Measurements from ENCODE around the gene SBK1.
A peak's percentile ranks its signal among the peaks of the same experiment; 100 is the strongest.
"Not testable (repeated sequence)": the region's sequence is repeated elsewhere in the genome, so short reads cannot be mapped to it uniquely, and the experiment has no call there.

Gene SBK1

DNA sequence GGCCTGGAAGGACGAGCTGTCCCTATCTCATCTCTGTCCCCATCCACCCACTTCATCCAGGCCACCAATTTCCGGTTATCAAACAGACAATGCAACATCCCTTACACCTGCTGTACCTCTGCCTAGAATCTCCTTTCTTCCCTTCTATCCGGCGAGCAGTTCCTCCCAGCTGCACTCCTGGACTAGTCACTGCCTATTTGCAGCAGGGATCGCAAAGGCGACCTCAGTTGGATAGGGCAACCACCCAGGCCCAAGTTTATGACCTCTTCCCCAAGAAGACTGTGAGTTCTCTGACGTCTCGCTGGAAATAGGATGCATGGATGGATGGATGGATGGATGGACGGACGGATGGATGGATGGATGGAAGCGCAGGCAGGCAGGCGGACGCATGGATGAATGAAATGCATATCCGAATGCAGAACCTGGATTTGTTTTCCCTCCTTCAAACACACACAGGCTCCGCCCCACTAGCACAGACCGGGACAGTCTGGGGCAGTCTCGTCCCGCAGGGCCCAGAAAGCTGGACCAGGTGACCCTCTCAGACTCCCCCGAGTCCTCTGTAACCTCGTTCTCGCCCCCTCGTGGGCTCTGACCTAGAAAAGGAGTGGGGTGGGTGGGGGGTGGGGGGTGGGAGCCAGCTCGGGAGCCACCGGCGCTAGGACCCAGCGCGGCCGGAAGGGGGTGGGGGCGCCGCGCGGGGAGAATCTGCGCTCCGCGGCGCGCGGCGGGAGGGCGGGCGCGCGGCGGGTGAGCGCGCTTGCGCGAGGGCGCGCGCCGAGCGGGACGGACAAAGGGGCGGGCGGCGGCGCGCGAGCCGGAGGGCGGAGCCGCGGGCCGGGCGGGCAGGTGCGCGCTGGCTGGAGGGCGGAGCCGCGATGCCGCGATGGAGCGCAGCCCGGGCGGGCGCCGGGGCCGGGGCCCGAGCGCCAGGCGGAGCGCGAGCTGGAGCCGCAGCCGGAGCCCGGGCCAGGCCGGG lies at the start of gene SBK1:
Gene SBK1, plus strand, starts transcription at position 875 of the 976 bp plus-strand sequence. CDS start 24,867 bp downstream, outside the sequence.
- peak; percentile 90 for DNase-seq

DNA sequence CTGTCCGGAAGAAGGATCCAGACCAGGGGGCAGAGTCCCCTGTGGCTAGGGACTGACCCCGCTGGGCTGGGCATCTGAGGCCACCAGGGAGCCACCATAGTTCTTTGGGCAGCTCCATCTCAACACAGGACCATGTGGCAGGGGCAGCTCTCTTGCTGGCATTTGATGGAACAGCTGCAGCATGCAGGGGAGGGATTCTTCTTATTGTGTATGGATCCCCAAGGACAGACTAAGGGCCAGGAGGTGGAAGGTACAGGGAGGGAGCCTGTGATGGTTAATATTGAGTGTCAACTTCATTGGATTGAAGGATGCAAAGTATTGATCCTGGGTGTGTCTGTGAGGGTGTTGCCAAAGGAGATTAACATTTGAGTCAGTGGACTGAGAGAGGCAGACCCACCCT lies 42.8 kb upstream of the SBK1 start:
- DNase-seq = not testable (repeated sequence)

DNA sequence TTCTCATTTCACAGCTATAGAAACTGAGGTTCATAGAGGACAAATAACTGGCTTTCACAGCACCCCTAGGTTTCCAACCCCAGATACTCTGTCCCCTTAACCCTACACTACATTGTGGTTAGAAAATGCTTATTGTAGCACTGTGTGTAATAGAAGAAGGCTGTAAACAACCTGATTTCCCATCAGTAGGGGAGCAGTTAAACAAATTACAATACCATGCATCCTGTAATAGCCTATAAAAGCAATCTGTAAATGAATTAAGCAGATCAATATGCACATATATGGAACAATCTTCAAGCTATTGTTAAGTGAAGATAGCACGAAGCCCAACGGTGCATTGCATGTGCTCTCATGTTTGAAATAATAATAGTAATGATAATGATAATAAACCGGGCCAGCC lies 41.3 kb upstream of the SBK1 start:
- no peak for DNase-seq

DNA sequence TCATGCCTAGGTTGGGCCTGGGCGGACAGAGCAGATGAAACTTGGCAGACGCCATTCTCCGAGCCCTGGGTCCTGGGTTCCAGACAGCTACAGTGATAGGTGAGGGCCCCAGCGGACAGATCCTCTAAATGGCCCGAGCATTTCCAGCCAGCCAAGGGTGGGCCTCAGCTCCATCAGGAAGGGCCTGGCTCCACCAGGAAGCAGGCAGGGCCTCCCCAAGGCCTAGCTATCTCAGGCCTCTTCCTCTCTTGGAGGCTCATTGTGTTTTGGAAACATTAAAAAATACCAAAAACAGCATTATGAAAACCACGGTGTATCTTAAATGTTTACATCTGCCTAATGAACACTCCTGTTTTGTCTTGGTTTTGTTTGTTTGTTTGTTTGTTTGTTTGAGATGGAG lies 38.2 kb upstream of the SBK1 start:
- no peak for DNase-seq

DNA sequence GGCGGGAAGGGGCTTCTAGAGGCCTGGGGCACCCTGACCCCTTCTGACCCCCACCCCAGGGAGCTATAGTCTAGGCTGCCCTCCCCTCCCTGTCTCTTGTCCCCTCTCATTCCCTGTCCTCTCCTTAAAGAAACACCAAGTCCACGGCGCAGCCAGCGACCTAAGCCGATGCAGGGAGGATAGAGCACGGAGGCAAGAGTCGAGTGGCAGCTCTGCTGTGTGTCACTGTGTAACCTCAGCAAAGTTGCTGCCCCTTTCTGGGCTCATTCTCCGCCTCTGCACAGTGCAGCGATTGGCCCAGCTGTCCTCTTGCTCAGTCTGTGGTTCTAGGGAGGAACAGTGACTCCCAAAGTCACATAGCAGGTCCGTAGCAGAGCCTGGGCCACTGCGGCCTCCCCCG lies 36.5 kb upstream of the SBK1 start:
- no peak for DNase-seq

DNA sequence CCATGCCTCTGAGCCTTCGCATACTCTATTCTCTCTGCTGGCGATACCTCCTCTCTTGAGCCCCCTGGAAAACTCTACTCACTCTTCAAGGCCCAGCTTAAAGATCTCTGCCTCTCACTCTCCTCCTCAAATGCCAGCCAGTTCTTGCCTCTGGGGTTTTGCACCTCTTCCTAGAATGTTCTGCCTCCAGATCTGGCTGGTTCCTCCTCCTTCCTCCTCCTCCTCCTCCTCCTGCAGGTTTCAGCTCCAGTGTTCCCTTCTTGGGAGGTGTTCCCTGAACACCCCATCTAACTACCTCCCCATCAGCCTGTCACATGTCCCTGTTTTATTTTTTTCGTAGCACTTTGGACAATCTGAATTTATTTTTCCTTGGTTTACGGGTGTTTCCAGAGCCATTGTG lies 35.1 kb upstream of the SBK1 start:
- no peak for DNase-seq

DNA sequence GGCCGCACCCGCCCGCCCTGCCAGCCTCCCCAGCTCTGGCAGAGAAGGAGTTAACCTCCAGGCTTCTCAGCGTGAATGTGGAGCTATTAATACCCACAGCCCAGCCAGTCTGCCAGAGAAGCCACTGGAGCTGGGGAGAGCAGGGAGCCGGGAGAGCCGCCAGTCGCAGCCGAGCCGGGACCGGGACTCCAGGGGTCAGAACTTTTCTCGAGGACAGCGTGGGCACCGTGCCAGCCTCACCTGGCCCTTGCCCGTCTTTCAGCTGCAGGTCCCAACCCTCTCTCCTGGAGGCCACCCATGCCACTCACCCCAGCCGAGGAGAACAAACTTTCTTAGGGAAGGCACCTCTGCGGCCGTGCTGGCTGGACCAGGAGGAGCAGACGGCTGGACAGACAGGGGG lies 33.8 kb upstream of the SBK1 start:
- DNase-seq = no peak

DNA sequence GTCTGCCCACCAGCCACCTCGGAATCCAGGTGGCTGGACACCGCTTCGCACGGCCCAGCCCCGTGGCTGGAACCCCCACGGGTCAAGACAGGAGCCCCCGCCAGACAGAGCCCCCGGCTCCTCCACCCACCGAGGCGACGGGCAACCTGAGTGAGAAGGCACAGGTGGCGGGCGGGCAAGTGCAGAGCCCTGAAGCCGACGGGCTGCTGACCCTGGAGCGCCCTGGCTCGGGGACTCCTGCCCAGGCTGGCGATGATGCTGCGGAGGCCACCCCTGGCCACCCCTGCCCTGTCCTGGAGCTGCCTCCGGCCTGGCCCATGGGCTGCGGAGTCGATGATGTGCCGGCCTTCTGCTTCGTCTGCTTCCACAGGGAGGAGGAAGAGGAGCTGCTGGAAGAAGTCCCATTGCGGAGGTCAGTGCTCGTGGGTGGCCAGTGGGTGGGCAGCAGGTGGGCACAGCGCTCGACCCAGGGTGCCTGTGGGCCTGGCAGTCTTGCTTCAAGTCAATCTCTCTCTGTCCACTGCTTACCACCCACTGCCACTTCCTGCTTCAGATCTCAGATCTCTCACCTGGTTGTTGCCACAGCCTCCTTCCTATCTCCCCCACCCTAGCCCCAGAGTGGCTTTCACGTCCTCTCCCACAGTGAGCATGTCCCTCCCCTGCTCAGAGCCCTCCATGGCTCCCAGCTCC lies 33.1 kb upstream of the SBK1 start:
- DNase-seq = no peak

DNA sequence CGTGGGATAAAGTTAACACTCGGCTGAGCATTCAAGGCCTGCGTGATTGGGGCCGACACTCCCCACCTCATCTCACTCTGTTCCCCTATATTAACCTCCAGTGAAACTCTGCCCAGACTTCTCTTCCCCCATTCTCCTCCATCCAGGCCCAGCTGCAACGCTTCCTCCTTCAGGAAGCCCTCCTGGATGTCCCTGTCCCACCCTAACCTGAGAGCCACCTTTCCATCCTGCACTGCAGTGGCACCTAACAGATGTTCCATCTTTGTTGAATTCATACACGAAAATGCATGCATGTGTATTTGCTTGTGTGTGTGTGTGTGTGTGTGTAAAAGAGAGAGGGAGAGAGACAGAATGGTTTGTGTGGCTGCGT lies 32.6 kb upstream of the SBK1 start:
- no peak for DNase-seq

DNA sequence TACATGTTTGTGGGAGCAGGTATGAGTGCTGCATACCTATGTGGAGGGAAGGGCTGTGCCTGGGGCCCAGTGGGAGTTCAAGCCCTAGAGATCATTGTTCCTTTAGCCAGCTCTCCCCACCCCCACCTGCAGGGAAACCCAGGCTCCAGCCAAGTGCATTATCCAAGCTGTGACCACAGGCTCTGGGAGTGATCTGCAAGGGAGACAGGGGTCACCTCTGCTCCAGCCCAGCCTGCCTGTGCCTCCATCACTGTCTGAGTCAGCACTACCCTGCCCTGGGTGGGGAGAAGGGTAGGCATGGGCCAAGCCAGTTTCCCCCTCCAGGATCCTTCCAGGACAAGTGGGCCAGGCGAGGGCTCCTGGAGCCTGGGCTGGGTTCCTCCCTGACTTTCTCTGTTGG lies 32.1 kb upstream of the SBK1 start:
- no peak for DNase-seq

DNA sequence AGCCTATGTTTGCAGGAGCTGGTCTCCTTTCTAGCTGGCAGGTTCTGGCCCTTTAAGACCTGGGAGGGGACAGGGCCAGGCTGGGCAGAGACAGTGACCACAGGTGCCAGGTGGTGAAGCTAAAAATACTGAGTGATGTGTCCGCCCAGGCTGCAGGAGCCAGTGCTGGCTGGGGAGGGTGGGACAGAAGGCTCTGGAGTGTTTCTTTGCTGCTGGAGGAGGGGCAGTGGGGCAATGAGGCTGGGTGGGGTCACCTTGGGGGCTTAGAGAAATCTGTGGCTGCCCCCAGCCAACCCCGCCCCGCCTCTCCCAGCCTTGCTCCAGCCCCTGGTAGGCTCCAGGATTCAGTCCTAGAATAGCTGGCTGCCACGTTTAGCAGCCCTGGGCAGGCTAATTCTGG lies 30.4 kb upstream of the SBK1 start:
- DNase-seq = no peak

DNA sequence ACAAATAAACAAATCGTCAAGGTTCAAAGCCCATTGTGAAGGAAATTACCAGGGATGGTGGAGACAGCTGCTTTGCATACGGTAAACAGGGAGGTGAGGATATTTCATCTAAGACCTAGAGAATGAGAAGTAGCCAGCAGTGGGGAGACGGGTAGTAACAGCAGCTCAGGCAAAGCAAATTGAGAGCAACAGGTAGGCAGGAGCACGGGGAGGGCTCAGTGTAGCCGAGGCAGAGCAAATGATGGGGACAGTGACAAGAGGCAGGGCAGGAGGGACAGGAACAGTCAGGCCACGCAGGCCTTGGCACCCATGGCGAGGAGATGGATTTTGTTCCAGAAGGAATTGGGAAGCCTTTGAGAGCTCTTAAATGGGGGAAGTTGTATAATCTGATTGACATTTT lies 29.0 kb upstream of the SBK1 start:
- no peak for DNase-seq

DNA sequence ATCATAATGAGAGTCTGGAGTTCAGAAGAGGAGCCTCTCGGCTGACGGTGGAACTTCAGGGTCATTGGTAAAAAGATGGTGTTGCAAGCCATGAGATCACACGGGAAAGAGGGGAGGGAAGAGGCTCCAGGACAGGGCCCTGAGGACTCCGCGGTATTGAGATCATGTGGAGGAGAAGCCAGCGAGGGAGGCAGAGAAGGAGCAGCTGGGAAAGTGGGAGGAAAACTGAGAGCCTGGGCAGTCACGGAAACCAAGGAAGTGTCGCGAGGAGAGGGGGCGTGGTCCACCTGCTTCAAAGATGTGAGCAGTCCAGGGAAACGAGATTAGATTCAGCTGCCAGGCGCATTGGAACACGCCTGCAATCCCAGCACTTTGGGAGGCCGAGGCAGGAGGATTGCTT lies 27.7 kb upstream of the SBK1 start:
- no peak for DNase-seq

DNA sequence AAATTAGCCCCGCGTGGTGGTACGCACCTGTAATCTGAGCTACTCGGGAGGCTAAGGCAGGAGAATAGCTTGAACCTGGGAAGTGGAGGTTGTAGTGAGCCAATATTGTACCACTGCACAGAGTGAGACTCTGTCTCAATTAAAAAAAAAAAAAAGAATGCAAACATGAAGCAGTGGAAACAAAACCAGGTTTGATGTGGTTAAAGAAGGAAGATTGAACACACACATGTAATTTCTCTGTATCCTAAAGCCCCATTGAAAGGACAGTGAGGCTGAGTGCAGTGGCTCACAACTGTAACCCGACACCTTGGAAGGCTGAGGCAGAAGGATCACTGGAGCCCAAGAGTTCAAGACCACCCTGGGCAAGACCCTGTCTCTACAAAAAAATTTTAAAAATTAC lies 26.5 kb upstream of the SBK1 start:
- no peak for DNase-seq

DNA sequence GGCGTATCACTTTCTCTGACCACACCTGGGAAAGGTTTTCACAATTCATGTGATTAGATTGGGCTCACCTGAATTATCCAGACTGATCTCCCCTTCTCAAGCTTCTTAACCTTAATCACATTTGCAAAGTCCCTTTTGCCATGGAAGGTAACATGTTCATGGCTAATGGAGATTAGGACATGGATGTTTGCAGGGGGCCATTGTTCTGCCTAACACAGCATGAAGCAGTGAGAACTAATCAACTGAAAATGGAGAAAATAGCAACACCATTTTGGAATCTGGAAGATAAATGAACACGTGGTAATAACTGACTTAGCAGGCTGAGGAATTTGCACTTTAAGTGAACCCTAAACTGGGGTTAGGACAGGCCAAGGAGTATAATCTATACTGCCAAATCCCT lies 25.0 kb upstream of the SBK1 start:
- no peak for DNase-seq

DNA sequence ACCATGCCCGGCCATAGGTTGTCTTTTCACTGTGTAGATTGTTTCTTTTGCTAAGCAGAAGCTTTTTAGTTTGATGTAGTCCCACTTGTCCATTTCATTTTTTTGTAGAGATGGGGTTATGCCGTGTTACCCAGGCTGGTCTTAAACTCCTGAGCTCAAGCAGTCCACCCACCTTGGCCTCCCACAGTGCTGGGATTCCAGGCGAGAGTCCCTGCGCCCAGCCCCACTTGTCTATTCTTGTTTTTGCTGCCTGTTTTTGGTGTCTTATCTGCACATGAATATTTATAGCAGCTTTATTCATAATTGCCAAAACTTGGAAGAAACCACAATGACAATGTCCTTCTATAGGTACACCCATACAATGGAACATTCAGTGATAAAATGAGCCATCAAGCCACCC lies 18.8 kb upstream of the SBK1 start:
- no peak for DNase-seq

DNA sequence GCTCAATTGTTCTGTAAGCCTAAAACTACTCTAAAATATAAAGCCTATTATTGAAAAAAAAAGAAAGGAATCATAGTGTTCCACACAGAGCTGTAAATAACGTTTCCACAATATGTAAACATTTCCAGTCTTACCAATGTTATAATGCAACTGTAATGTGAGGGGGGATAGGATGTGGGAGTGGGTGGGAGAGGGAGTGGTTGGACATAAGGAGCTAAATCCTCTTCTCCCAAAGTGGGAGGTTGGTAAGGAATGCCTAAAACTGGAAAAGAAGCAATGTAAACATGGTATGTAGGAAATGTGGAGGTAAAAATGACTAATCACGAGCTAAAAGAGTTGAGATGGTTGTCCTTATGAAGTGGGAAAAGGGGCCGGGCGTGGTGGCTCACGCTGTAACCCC lies 17.6 kb upstream of the SBK1 start:
- no peak for DNase-seq

DNA sequence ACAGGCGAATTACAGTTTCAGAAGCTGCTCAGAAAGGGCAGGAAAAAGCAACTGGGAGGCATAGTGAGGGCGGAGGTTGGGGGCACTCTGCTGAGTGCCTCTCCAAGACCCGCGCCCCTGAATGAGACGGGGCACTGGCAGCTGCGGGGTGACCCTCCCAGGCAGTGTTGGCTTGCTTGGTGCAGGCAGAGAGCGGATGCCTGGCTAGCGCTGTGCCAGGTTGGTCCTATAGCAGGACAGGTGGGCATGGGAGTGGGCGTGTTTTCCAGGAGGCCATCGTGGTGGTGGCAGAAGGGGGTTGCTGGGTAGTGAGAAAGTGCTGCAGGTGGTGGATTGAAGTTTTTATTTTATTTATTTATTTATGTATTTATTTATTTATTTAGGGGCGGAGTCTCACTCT lies 16.0 kb upstream of the SBK1 start:
- no peak for DNase-seq

DNA sequence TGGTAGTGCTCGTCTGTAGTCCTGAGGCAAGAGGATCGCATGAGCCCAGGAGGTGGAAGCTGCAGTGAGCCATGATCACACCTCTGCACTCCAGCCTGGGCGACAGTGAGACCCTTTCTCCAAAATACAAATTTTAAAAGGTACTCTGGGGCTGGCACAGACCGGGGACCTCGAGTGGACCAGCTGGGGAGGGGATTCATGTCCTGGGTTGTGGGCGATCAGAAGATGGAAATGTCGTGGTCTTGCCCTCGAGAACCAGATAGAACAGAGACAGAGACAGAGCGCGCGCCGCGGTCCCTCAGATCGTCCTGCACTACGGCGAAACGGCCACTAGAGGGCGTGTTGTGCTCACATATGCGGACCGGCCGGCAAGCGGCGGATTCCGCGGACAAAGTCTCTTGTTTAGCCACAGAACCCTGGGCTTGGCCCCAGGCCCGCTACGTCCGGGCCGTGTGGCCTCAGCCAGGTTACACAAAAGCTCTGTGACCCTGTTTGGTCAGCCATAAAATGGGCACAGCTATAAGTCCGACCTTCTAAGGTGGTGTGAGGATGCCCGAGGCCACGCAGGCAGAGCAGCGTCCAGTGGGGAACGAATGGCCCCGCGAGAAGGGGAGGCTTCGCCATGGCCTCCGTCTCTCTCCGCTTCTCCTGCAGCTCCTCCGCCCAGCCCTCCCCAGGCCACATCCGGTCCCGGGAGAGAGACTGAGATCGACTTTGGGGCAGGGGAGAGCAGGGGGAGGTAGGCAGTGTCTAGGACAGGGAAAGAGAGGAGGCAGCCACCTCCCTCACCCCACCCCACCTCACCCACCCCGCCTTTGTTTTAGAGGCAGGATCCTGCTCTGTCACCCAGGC lies 14.6 kb upstream of the SBK1 start:
- DNase-seq = peak; percentile 90

DNA sequence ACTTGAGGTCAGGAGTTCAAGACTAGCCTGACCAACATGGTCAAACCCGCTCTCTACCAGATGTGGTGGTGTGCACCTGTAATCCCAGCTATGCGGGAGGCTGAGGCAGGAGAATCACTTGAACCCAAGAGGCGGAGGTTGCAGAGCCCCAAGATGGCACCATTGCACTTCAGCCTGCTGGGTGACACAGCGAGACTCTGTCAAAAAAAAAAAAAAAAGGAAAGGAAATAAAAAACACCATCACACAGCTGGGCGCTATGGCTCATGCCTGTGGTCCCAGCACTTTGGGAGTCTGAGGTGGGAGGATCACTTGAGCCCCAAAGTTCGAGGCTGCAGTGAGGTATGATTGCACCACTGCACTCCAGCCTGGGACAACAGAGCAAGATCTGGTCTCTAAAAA lies 13.3 kb upstream of the SBK1 start:
- peak; percentile 37 for DNase-seq

DNA sequence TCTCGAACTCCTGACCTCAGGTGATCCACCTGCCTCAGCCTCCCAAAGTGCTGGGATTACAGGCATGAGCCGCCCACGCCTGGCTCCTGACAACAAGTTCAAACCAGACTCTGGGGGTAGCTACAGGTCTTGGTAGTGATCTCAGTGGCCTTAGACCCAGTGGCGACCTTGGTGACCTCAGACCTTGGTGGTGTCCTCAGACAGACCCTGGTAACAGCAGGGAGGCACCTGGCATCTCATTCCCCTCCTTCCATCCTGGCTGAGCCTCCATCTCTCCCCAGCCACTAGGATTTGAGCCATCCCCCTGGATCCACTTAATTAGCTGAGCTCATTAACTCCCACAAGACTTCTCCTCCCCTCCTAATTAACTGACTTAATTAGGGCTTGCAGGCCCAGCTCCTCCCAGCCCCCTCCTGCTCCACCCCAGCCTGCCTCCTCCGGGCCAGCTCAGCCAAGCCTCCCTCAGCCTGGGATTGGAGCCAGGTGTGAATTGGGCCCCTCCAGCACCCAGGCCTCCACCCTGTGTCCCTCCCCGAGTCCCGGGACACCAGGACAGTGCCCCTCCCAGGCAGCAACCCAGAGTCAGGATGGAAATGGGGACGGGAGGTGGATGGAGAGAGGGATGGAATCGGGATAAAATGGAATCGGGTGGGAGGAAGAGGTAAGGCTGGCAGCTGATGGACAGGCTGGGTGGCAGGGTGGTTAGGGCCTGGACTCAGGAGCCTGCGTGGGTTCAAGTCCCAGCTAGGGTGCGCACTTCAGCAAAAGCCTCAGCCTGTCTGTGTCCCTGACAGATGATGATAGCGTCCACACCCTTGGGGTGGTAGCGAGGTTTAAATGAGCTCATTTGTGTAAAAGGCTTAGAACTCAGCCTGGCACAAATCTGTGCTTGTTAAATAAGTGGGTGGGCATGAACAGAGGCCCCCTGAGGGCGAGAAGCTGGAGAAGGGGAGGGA lies 11.2 kb upstream of the SBK1 start:
- DNase-seq = no peak

DNA sequence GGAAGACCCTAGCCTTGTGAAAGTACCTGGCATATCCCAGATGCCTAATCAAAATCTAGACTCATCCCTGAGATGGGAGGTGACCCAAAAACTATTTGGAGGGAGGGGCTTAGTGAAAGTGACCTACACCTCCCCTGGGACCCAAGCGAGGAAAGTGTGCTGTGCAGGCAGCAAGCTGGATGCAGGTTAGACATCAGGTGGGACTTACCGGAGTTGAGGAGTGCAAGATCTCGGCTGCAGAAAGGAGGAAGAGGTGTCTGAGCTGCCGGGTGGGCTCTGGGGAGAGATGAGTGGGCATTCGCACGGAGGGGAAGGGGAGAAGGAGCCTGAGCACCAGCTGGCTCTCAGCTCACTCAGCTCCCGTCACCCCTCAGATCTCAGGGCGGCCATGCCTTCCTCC lies 10.3 kb upstream of the SBK1 start:
- no peak for DNase-seq
